Cardiac muscle cell (in vitro differentiated cells and primary cell): ENCODE data around the gene GGTA1. TPM values are rescaled to one million over a fixed set of nuclear protein-coding genes. Genes with fewer than 3 reads are reported as not detected.

Experiments used
- DNase-seq, 2 donors: peaks; one replicate each; pipeline versions ENCODE4 v3.0.0 to v3.0.0-alpha.2; 2010 to 2017; ENCODE audit warnings: low read depth in 1 of 2, low spot score in 1 of 2
- H3K27ac ChIP-seq: fragments of 200-600 bp; sonication (generic); 2 replicates; pipeline ENCODE4 v1.5.1; 2016
- H3K27me3 ChIP-seq: fragments of 200-600 bp; sonication (generic); 2 replicates; pipeline ENCODE4 v1.6.0; 2016; ENCODE audit warnings: control low read depth
- H3K36me3 ChIP-seq: fragments of 200-600 bp; sonication (generic); 2 replicates; pipeline ENCODE4 v1.5.1; 2016; ENCODE audit warnings: control low read depth
- H3K4me1 ChIP-seq: fragments of 200-600 bp; sonication (generic); 2 replicates; pipeline ENCODE4 v1.8.1; 2017; ENCODE audit warnings: low read depth, mild to moderate bottlenecking, mixed run types
- H3K4me3 ChIP-seq: fragments of 200-600 bp; sonication (generic); 2 replicates; pipeline ENCODE4 v1.5.1; 2016; ENCODE audit warnings: mild to moderate bottlenecking
- H3K9me3 ChIP-seq: fragments of 200-600 bp; sonication (generic); 2 replicates; pipeline ENCODE4 v1.5.1; 2017; ENCODE audit warnings: low read depth, mild to moderate bottlenecking, control low read depth
- CTCF ChIP-seq: IDR thresholded peaks from 2 replicates; pipeline ENCODE4 v1.5.1; 2012; ENCODE audit warnings: low read depth, mild to moderate bottlenecking, low read length
- polyA plus RNA-seq: library from polyadenylated mRNA; unstranded; fragments of >200 nt; fragmentation: Nextera tagmentation; extraction: Ambion mirVana; gene quantifications from 2 replicates; pipeline ENCODE4 v1.2.1, GENCODE V29; 2016
- total RNA-seq: library from RNA; depleted of rRNA; stranded (reverse); fragments of >200 nt; gene quantifications from 2 replicates; pipeline ENCODE4 v1.2.3, GENCODE V29; 2016

Gene GGTA1
- total and polyA plus RNA-seq, 2 experiments from 2014 or later: 1.6 TPM; not detected in 1

GRCh38 chr9:121489344-121489743 lies 10.3 kb downstream of the GGTA1 start:
- DNase-seq: no peak
- Histone ChIP-seq H3K4me1 (peaks cover 5% of the 10 kb centered on the region), H3K9me3 (no peaks in the 10 kb centered on the region), H3K27me3 (no peaks in the 10 kb centered on the region), H3K36me3 (no peaks in the 10 kb centered on the region), H3K4me3 (no peak overlapping the region), H3K27ac (no peak overlapping the region)
- TF ChIP-seq CTCF: no peak

GRCh38 chr9:121486043-121486442 lies 13.6 kb downstream of the GGTA1 start:
- no peak for TF ChIP-seq CTCF
- no peaks in the 10 kb centered on the region for H3K9me3 ChIP-seq
- no peaks in the 10 kb centered on the region for H3K27me3 ChIP-seq
- no peak for DNase-seq
- peaks cover 14% of the 10 kb centered on the region for H3K4me1 ChIP-seq
- H3K36me3 ChIP-seq: no peaks in the 10 kb centered on the region
- H3K4me3 ChIP-seq: no peak overlapping the region
- H3K27ac ChIP-seq: no peak overlapping the region

- Histone ChIP-seq H3K4me1 (peaks cover 14% of the 10 kb centered on the region), H3K27ac (no peak overlapping the region), H3K36me3 (no peaks in the 10 kb centered on the region), H3K27me3 (no peaks in the 10 kb centered on the region), H3K9me3 (no peaks in the 10 kb centered on the region), H3K4me3 (no peak overlapping the region)
- no peak for DNase-seq
- no peak for TF ChIP-seq CTCF
Observed at GRCh38 chr9:121485623-121486022, 14.0 kb downstream of the GGTA1 start.

- Histone ChIP-seq H3K27ac (peak overlapping the region; percentile 18), H3K36me3 (no peaks in the 10 kb centered on the region), H3K9me3 (no peaks in the 10 kb centered on the region), H3K27me3 (no peaks in the 10 kb centered on the region), H3K4me3 (no peak overlapping the region), H3K4me1 (peaks cover 14% of the 10 kb centered on the region)
- DNase-seq: no peak
- TF ChIP-seq CTCF: no peak
Observed at GRCh38 chr9:121484651-121485446, 14.8 kb downstream of the GGTA1 start.

GRCh38 chr9:121483473-121484031 lies 16.1 kb downstream of the GGTA1 start:
- no peaks in the 10 kb centered on the region for H3K27me3 ChIP-seq
- no peaks in the 10 kb centered on the region for H3K36me3 ChIP-seq
- peaks cover 24% of the 10 kb centered on the region for H3K4me1 ChIP-seq
- H3K27ac ChIP-seq: no peak overlapping the region
- TF ChIP-seq CTCF: no peak
- no peak overlapping the region for H3K4me3 ChIP-seq
- H3K9me3 ChIP-seq: no peaks in the 10 kb centered on the region
- DNase-seq: no peak
